HCT116 (cell line): ENCODE data around the gene ARMC8. TPM values are rescaled to one million over a fixed set of nuclear protein-coding genes. Genes with fewer than 3 reads are reported as not detected.

Experiments used
- ATAC-seq: fragments of 200-7000 bp; cut with Tn5 transposase; 2 replicates; pipeline ENCODE4 v1.9.1; 2020; ENCODE audit warnings: mild to moderate bottlenecking, moderate library complexity
- BruUV-seq: library from RNA; stranded (reverse); fragments of 400-500 nt; replicated peaks from 2 replicates; lab custom pipeline; 2021; lab: Mats Ljungman, UMichigan
- CTCF ChIA-PET: fragments of 300-600 bp; sonication (Branson Sonifier 250); formaldehyde crosslinking; loops from one replicate; lab custom pipeline; 2021; ENCODE audit warnings: antibody characterized with exemption; lab: Charles Lee
- POLR2A ChIA-PET: fragments of 300-600, 350-600 bp; sonication (Branson Sonifier 250); formaldehyde crosslinking; loops from one replicate; lab custom pipeline; 2021; ENCODE audit warnings: antibody characterized with exemption; lab: Charles Lee
- RAD21 ChIA-PET, 2 experiments: fragments of 300-600 bp; sonication (Branson Sonifier 250); formaldehyde crosslinking; loops; one replicate each; lab custom pipeline; 2023; ENCODE audit warnings: low total read pairs in 2 of 2; ENCODE audit not compliant: uncharacterized antibody in 2 of 2, unreplicated experiment in 2 of 2, low non-redundant PET in 1 of 2; lab: Charles Lee
- DNase-seq: peaks from one replicate; pipeline ENCODE4 v3.0.0-alpha.2; 2010; ENCODE audit warnings: low read depth, low spot score
- H2AFZ ChIP-seq: fragments of 200-600 bp; shearing (Covaris generic), sonication (generic); 2 replicates; pipeline ENCODE4 v1.6.1; 2017; ENCODE audit warnings: low read depth, mixed run types, mixed read lengths, antibody characterized with exemption, low read length; ENCODE audit not compliant: poor library complexity, severe bottlenecking
- H3K27ac ChIP-seq: 2 replicates; pipeline ENCODE4 v1.5.1; 2012; ENCODE audit warnings: low read depth, low read length
- H3K27me3 ChIP-seq: fragments of 200-600 bp; sonication (generic); 2 replicates; pipeline ENCODE4 v1.6.1; 2016; ENCODE audit warnings: mixed run types, low read length, mixed read lengths; ENCODE audit not compliant: insufficient read depth
- H3K36me3 ChIP-seq, 2 experiments: fragments of 200-500 bp in 1 of 2; fragments of 200-600 bp in 1 of 2; sonication (Bioruptor generic) in 1 of 2; sonication (generic) in 1 of 2; 2 replicates each; pipeline versions ENCODE4 v1.5.1 to v1.6.1; 2014 to 2016; ENCODE audit warnings: low read length in 2 of 2, inconsistent platforms in 1 of 2, mixed read lengths in 1 of 2, mixed run types in 1 of 2; ENCODE audit not compliant: insufficient read depth in 2 of 2, control insufficient read depth in 1 of 2
- H3K4me1 ChIP-seq, 2 experiments: fragments of 200-600 bp in 1 of 2; sonication (generic) in 1 of 2; 2 replicates each; pipeline versions ENCODE4 v1.5.1 to v1.6.1; 2012 to 2017; ENCODE audit warnings: low read length in 2 of 2, inconsistent platforms in 1 of 2, mild to moderate bottlenecking in 1 of 2, mixed read lengths in 1 of 2, mixed run types in 1 of 2, moderate library complexity in 1 of 2; ENCODE audit not compliant: insufficient read depth in 2 of 2, control insufficient read depth in 1 of 2
- H3K4me2 ChIP-seq: fragments of 200-600 bp; sonication (generic); 2 replicates; pipeline ENCODE4 v1.6.1; 2017; ENCODE audit warnings: mixed run types, low read length, mixed read lengths
- H3K4me3 ChIP-seq, 2 experiments: fragments of 200-600 bp in 1 of 2; sonication (generic) in 1 of 2; replicated peaks in 1 of 2; 2 replicates each; pipeline ENCODE4 v1.5.1; 2011 to 2016; ENCODE audit warnings: low read length in 2 of 2, control low read depth in 1 of 2, low read depth in 1 of 2, mild to moderate bottlenecking in 1 of 2, mixed read lengths in 1 of 2, mixed run types in 1 of 2
- H3K79me2 ChIP-seq: fragments of 200-600 bp; sonication (generic); 2 replicates; pipeline ENCODE4 v1.6.1; 2017; ENCODE audit warnings: mild to moderate bottlenecking, mixed run types, low read length, moderate library complexity, mixed read lengths; ENCODE audit not compliant: insufficient read depth
- H3K9ac ChIP-seq: fragments of 200-600 bp; sonication (generic); 2 replicates; pipeline ENCODE4 v1.6.1; 2016; ENCODE audit warnings: low read length, mixed read lengths
- H3K9me2 ChIP-seq: fragments of 200-600 bp; sonication (generic), shearing (Covaris generic); 2 replicates; pipeline ENCODE4 v1.6.1; 2017; ENCODE audit warnings: mixed run types, mild to moderate bottlenecking, moderate library complexity; ENCODE audit not compliant: insufficient read depth
- H3K9me3 ChIP-seq, 2 experiments: fragments of 200-500 bp in 1 of 2; fragments of 200-600 bp in 1 of 2; sonication (Bioruptor generic) in 1 of 2; sonication (generic) in 1 of 2; 2 replicates each; pipeline ENCODE4 v1.6.1; 2014 to 2017; ENCODE audit warnings: low read length in 2 of 2, mixed read lengths in 2 of 2, inconsistent platforms in 1 of 2, low read depth in 1 of 2, mild to moderate bottlenecking in 1 of 2, mixed run types in 1 of 2, moderate library complexity in 1 of 2; ENCODE audit not compliant: control insufficient read depth in 1 of 2, insufficient read depth in 1 of 2
- H4K20me1 ChIP-seq: fragments of 200-600 bp; sonication (generic), shearing (Covaris generic); 2 replicates; pipeline ENCODE4 v1.6.1; 2017; ENCODE audit warnings: mixed run types, mild to moderate bottlenecking, moderate library complexity; ENCODE audit not compliant: insufficient read depth
- CBX3 ChIP-seq: IDR thresholded peaks from 2 replicates; pipeline ENCODE4 v1.6.1; 2012; ENCODE audit warnings: low read depth
- CEBPB ChIP-seq: IDR thresholded peaks from 2 replicates; pipeline ENCODE4 v1.6.1; 2012; ENCODE audit warnings: low read depth
- CTCF ChIP-seq, 3 experiments: fragments of 200-600 bp in 1 of 3; sonication (generic) in 1 of 3; IDR thresholded peaks in 2 of 3; conservative IDR thresholded peaks in 1 of 3; 2 replicates each; pipeline ENCODE4 v1.5.1; 2012 to 2017; ENCODE audit warnings: low read depth in 2 of 3, low read length in 2 of 3, antibody characterized with exemption in 1 of 3, borderline replicate concordance in 1 of 3, control low read depth in 1 of 3, mild to moderate bottlenecking in 1 of 3, mixed read lengths in 1 of 3, mixed run types in 1 of 3, moderate library complexity in 1 of 3; ENCODE audit not compliant: insufficient read depth in 1 of 3
- ELF1 ChIP-seq: IDR thresholded peaks from 2 replicates; pipeline ENCODE4 v1.6.1; 2012; ENCODE audit warnings: low read depth, borderline replicate concordance
- FOSL1 ChIP-seq: IDR thresholded peaks from 2 replicates; pipeline ENCODE4 v1.6.1; 2012; ENCODE audit warnings: low read depth
- JUND ChIP-seq: IDR thresholded peaks from 2 replicates; pipeline ENCODE4 v1.6.1; 2012
- POLR2A ChIP-seq: IDR thresholded peaks from 2 replicates; pipeline ENCODE4 v1.7.0; 2011; ENCODE audit warnings: borderline replicate concordance; ENCODE audit not compliant: insufficient read depth, insufficient read length; ENCODE audit errors: extremely low read depth
- RAD21 ChIP-seq: IDR thresholded peaks from 2 replicates; pipeline ENCODE4 v1.6.1; 2012; ENCODE audit warnings: low read depth, mild to moderate bottlenecking
- SIN3A ChIP-seq: IDR thresholded peaks from 2 replicates; pipeline ENCODE4 v1.6.1; 2012; ENCODE audit warnings: low read depth
- SP1 ChIP-seq: IDR thresholded peaks from 2 replicates; pipeline ENCODE4 v1.6.1; 2012; ENCODE audit warnings: low read depth
- SRF ChIP-seq: IDR thresholded peaks from 2 replicates; pipeline ENCODE4 v1.6.1; 2012; ENCODE audit warnings: low read depth
- YY1 ChIP-seq: IDR thresholded peaks from 2 replicates; pipeline ENCODE4 v1.6.1; 2011; ENCODE audit warnings: low read length, low read depth, moderate library complexity, mild to moderate bottlenecking; ENCODE audit not compliant: insufficient replicate concordance; ENCODE audit errors: extremely low read depth
- ZBTB33 ChIP-seq: IDR thresholded peaks from 2 replicates; pipeline ENCODE4 v1.6.1; 2011; ENCODE audit warnings: mild to moderate bottlenecking, low read length, moderate library complexity; ENCODE audit not compliant: insufficient replicate concordance; ENCODE audit errors: extremely low read depth
- intact Hi-C: fragments of 100-400 bp; cut with micrococcal nuclease; formaldehyde crosslinking; loops from 2 replicates; pipeline ENCODE4 v1.10.0; 2022
- total RNA-seq: library from RNA; stranded (reverse); gene quantifications from one replicate; pipeline ENCODE4 v1.2.1, GENCODE V29; 2021; ENCODE audit not compliant: unreplicated experiment
- TF ChIP-seq, protein P1 (sequence below): IDR thresholded peaks from 2 replicates; pipeline ENCODE4 v1.6.1; 2012; ENCODE audit warnings: low read depth

ARMC8 gene
- total RNA-seq, 1 experiment from 2014 or later, result 36.2 TPM

DNA sequence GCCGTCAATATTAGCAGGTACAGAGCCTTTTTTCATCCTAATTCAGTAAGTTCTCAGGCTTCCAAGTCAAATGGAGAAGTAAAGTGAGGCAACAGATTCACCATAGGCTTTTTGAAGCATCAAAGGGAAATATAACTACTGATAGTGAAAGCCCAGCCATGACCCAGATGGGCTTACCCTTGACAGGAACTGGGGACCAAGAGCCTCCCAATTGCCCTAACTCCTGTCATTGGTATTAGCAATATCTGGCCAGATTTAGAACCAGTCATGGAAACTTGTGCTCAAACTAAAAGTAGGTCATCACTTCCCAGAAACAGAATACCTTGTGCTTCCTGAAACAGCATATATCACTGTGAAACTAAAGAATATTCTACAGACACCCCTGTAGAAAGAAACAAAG is 109.5 kb downstream of the ARMC8 start:
- ChIA-PET CTCF (no interaction called here), POLR2A (no interaction called here), RAD21 (no interaction called here)
- DNase-seq (no peak), ATAC-seq (no peak)
- no peak overlapping the region for H3K4me3 ChIP-seq
- H3K27me3 ChIP-seq, result no peaks in the 10 kb centered on the region
- no peaks in the 10 kb centered on the region for H3K9me2 ChIP-seq
- H4K20me1 ChIP-seq, result no peaks in the 10 kb centered on the region
- TF ChIP-seq RAD21, result no peak
- no peak for TF ChIP-seq CTCF (IDR thresholded peaks at IDR 0.05 in 2 of 3, conservative IDR thresholded peaks at IDR 0.05 in 1 of 3; ENCODE audit: borderline replicate concordance in 1 of 3, insufficient read depth in 1 of 3, low read depth in 2 of 3, low read length in 2 of 3)
- TF ChIP-seq, protein P1, sequence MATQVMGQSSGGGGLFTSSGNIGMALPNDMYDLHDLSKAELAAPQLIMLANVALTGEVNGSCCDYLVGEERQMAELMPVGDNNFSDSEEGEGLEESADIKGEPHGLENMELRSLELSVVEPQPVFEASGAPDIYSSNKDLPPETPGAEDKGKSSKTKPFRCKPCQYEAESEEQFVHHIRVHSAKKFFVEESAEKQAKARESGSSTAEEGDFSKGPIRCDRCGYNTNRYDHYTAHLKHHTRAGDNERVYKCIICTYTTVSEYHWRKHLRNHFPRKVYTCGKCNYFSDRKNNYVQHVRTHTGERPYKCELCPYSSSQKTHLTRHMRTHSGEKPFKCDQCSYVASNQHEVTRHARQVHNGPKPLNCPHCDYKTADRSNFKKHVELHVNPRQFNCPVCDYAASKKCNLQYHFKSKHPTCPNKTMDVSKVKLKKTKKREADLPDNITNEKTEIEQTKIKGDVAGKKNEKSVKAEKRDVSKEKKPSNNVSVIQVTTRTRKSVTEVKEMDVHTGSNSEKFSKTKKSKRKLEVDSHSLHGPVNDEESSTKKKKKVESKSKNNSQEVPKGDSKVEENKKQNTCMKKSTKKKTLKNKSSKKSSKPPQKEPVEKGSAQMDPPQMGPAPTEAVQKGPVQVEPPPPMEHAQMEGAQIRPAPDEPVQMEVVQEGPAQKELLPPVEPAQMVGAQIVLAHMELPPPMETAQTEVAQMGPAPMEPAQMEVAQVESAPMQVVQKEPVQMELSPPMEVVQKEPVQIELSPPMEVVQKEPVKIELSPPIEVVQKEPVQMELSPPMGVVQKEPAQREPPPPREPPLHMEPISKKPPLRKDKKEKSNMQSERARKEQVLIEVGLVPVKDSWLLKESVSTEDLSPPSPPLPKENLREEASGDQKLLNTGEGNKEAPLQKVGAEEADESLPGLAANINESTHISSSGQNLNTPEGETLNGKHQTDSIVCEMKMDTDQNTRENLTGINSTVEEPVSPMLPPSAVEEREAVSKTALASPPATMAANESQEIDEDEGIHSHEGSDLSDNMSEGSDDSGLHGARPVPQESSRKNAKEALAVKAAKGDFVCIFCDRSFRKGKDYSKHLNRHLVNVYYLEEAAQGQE, result no peak
- no peak for TF ChIP-seq ZBTB33
- no peak for TF ChIP-seq SP1
- no peak for TF ChIP-seq SIN3A
- no peak for TF ChIP-seq POLR2A
- TF ChIP-seq FOSL1, result no peak
- TF ChIP-seq YY1, result no peak
- no peak for TF ChIP-seq CEBPB
- no peak for TF ChIP-seq JUND
- TF ChIP-seq ELF1, result no peak
- no peak for TF ChIP-seq SRF
- no peak for TF ChIP-seq CBX3
- H3K9ac ChIP-seq, result no peak overlapping the region
- H3K79me2 ChIP-seq, result no peaks in the 10 kb centered on the region
- H3K9me3 ChIP-seq, result no peaks in the 10 kb centered on the region
- intact Hi-C loops, result no loop called here
- no peak overlapping the region for H2AFZ ChIP-seq
- H3K4me2 ChIP-seq, result no peak overlapping the region
- H3K27ac ChIP-seq, result no peak overlapping the region
- no peaks in the 10 kb centered on the region for H3K4me1 ChIP-seq
- H3K36me3 ChIP-seq, result peaks cover 6 to 7% of the 10 kb centered on the region in 2 experiments; a peak in 2 of 4 replicates
- no TSS peak for BruUV-seq
